Subcutaneous preadipocyte (primary cell): Measurements from ENCODE around the gene TSHB. TPM values are rescaled to one million over a fixed set of nuclear protein-coding genes. Genes with fewer than 3 reads are reported as not detected.

Experiments
- total RNA-seq: library from RNA; depleted of rRNA; stranded (reverse); fragments of >200 nt; gene quantifications from 2 replicates; pipeline ENCODE4 v1.2.3, GENCODE V29; 2012

Gene TSHB
- total RNA-seq: not detected in 2 replicates

DNA sequence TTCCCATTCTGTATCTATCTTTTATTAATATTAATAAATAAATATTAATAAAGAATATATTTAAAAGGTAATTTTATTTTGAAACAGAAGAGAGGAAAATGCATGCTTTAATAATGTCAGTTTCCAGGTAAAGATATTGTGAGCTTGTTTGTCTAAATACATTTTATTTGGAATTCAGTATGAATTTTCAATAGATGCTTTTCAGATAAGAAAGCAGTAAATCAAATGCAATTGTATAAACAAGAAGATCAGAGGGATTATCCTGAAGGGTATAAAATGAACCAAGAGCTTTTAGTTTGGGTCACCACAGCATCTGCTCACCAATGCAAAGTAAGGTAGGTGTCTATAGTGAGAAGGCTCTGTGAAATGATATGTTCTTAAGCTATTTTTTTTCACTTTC is at the start of gene TSHB:
TSS of gene TSHB (plus strand) at position 301 of the 400 bp plus-strand sequence. CDS start 3,537 bp downstream, outside the sequence.

Other genes starting within 250 kb of the TSHB start
- 41.2 and 48.9 TPM in 2 replicates for gene SIKE1, start 249.1 kb upstream of the TSHB start, total RNA-seq
- not detected in 2 replicates for gene SYCP1, start 175.0 kb upstream of the TSHB start, total RNA-seq
- gene TSPAN2, start 59.7 kb downstream of the TSHB start, total RNA-seq: not detected in 2 replicates